GM18868 (cell line): ENCODE measurements around the gene ADRB1.

Experiments
- ATAC-seq: cut with Tn5 transposase; IDR thresholded peaks from one replicate; pipeline ENCODE4 v1.9.1; 2021; ENCODE audit warnings: mild to moderate bottlenecking, moderate library complexity; ENCODE audit not compliant: unreplicated experiment

Gene ADRB1

DNA sequence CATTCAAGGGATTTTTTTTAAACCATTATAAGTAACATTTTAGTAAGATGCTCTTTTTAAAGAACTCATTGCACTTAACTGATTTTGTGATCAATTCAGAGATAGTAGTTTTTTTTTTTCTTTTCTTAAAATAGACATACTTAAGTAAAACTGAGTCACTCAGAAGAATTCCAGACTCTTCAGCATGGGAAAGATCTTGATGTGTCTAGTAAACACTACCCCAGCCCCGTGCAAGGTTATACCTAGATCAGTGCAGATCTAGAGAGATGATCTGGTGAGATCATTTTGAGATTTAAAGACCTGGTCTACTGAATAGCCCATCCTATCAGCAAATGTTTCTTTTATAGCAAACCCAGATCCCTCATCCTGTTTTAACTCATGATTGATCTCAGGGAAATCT is 8.6 kb downstream of the ADRB1 start:
- ATAC-seq, result no peak

DNA sequence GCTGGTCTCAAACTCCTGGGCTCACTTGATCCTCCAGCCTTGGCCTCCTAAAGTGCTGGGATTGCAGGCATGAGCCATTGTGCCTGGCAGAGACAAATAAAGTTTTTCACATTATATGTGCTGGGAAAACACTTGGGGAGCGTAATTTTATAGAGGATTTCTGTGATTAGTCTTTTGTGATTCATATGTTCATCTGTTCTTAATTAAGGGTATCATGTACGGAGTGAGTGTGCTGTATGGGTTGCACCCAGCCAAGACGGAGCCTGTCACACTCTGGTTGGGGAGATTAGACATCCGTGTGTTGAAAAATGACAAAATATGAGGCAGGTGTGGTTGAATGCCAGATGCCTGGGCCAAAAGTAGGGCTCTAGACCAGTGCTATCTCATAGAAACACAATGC is 10.3 kb downstream of the ADRB1 start:
- ATAC-seq, result no peak

DNA sequence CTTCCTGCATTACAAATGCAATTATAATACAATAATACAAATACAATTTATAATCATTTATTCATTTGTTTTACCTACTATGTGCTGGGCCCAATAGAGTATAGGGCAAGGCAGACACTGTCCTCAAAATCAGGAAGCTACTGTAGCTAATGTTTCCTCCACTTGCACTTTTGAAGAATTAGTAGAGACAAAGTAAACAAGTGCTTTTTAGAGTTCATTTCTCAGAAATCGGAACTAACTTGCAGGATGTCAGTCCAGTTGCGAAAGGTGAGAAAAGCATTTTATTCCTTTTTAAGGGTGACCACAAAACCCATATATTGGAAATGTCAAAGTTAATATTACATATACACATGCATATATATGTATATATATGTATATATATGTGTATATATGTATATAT is 14.2 kb downstream of the ADRB1 start:
- ATAC-seq, result no peak

DNA sequence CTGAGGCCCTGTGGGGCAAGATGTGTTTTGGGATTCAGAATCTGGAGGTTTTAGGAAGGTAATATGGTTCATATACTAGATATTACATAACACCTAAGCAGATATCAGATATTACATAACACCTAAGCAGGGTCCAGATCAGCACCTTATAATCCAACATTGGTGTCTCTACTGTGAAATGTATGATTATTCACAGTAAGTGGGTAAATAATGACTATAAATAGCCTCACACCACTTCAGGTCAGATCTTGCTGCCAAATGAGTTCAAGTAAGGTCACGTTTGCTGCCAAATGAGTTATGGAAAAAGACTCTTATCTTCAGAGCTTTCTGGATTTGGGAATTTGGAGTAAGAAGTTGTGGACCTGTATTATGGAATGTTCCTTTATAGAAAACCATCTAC is 14.6 kb downstream of the ADRB1 start:
- ATAC-seq, result no peak

DNA sequence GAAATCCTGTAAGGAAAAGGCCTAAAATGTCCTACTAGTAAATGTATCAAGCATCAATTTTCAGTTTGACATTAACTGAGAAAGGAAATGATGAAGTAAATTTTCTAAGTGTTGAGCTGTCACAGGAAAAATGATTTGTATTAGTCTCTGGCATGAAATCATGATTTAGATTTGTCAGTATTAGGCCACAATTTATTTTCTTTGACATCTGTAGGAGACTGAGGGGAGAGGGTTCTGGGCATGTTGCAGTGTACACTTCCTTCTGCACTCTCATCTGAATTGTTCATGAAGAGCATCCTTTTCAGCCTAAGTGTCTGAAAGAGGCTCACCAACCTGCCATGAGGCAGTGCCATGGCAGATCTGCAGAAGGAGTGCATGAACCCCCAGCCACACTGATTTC is 15.9 kb downstream of the ADRB1 start:
- no peak for ATAC-seq

DNA sequence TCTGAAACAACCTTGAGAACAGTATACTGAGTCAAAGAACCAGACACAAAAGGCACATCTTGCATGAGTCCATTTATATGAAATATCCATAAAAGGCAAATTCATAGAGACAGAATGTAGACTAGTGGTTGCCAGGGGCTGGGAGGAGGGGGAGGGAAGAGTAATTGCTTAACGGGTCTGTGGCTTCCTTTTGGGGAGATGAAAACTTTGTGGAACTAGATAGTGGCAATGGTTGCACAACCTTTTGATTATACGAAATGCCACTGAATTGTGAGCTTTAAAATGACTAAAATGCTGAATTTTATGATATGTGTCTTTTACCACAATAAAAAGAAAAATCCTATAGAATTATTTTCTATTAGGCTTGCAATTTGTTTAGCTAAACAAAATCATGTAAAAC is 16.8 kb downstream of the ADRB1 start:
- ATAC-seq, result no peak

DNA sequence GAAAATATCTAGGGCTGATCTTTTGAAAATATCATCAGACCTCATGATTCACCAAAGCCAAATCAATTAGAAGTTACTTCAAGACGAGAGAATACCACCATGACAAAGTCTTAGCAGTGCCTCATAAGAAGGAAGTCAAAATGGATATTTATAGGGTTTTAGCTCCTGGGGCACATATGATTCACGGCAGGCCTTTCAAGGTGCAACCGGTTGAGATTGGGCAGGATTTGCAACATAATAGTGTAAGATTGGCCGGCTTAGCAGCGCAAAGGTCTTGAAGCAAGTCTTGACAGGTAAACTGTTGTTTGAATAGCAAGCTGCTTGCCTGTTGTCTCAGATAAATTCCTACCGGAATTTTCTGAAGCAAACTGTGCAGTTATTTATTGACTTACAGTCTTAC is 17.5 kb downstream of the ADRB1 start:
- no peak for ATAC-seq

DNA sequence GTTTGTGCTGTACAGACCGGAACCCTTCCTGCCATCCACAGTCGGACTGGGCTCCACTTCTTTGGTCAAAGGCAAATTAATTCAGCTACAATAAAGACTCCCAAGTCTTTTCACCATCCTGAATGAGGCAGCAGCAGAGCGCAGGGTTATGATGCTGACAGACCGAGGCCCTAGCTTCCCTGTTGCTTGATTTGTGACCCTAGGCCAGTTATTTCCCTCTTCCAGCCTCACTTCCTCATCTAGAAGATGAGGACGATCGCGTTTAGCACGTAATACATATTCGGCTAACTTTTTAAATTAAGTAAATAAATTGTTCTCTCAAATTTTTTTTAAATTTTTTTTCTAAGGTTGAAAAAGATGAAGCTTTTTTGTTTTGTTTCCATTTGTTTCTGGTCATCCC is 18.1 kb downstream of the ADRB1 start:
- no peak for ATAC-seq

DNA sequence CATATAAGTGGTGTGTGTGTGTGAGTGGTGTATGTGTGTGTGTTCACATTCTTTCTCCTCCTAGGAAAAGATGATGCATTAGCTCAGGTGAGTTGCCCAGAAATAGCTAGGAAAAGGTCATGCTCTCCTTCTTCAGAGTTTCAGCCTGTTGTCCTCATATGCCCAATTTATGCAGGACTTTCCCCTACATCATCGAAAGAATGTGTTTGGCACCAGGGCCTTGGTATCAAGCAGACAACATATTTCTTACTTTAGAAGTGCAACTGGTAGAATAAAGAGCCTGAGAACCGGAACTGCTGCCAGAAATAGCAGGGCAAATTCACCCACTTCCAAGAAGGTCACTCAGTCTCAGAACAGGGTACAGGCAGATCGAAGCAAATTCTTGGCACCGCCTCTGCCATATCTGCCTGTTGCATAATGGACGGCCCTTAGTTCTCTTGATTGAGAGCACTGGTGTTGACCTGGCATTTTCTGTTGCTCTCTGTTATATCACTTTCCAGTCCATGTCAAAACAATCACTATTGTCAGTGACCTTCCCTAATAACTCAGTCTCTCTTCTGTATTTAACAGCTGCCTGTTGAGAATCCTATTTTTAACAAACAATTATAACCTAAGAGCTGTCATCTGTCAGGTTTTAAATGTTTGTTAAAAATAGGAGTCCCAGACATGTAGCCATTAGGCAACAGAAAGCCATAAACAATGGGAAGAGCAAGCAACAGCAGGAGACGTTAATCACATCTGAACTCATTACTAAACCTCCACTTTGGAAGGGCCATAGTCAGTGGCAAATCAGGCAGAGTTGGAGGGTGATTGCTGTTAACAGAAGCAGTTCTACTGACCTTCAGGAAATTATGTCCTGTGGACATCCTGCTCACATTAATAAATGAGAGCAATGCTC is 20.7 kb downstream of the ADRB1 start:
- no peak for ATAC-seq

DNA sequence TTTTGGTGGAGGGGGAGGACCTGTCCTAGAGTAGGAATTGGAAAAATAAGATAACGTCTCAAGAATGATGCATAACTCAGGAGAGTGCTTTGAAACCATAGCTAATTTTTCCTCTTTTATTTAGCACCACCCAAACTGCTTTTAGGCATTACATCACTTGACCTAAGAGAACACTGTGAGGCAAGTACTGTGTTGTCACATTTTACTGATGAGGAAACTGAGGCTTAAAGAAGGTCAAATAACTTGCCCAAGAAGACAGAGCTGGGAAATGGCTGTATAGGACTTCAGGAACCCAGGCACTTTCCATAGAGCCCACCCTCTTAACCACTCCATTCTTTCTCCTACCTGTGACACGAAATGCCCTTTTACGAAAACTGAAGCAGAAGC is 21.4 kb downstream of the ADRB1 start:
- ATAC-seq, result no peak

DNA sequence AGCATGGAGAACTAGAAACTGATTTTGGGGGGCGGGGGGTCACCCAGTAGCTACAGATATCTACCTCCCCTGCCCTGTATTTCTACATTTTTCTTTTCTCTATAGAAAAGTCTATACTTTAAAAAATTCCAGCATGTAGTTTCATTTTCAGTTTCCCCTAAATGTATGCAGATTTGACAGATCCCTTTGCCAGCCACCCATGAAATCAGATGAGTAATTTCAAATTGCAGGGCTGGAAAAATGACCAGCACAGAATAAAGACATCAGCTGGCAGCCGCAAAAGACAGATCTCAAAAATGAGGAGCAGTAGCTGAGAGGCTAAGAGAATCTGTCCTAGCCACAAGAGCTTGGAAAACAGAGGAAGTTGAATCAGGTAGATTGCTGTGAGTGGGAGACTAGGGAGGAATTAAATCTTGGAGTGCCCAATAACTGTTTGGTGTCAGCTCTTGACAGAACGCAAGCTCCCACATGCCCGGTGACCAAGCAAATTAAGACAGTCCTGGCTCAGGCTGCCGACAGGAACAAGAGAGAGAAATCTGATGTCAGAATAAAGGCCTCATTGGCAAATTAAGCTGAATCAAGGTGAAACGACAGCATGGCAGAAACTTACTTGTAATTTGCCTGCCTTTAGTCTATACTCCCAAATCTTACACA is 24.5 kb downstream of the ADRB1 start:
- no peak for ATAC-seq

DNA sequence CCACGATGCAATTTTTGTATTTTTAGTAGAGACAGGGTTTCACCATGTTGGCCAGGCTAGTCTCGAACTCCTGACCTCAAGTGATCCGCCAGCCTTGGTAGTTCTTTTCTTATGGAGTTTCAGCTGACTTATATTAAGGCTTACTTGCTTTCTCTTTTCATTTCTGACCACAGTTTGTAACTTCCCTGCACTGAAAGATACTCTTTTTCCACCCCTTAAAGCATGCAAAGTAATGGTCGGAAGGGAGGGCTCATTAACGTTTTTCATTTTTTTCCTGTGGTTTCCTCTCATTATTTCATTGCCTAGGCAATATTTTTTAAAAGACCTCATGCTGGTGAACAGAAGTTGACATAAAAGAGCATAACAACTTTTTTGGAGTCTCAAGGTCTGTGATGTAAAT is 27.0 kb downstream of the ADRB1 start:
- no peak for ATAC-seq

DNA sequence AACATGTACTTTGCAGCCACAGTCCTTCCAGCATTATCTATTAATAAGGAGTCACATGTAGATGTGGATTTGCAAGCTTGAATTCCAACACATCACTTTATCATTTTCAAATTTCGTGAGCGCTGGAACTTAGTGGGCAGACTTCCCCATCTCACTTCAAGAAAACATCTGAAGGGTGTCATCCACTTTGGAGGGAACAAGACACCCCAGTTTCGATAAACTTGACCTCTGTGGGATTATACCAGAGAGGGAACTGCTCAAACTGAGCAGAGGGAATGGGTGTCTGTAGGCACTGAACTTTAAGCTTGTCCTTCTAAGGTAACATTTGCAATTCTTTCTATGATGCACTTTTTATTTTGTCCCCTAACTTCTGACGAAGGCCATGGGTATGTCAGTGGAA is 27.5 kb downstream of the ADRB1 start:
- no peak for ATAC-seq

DNA sequence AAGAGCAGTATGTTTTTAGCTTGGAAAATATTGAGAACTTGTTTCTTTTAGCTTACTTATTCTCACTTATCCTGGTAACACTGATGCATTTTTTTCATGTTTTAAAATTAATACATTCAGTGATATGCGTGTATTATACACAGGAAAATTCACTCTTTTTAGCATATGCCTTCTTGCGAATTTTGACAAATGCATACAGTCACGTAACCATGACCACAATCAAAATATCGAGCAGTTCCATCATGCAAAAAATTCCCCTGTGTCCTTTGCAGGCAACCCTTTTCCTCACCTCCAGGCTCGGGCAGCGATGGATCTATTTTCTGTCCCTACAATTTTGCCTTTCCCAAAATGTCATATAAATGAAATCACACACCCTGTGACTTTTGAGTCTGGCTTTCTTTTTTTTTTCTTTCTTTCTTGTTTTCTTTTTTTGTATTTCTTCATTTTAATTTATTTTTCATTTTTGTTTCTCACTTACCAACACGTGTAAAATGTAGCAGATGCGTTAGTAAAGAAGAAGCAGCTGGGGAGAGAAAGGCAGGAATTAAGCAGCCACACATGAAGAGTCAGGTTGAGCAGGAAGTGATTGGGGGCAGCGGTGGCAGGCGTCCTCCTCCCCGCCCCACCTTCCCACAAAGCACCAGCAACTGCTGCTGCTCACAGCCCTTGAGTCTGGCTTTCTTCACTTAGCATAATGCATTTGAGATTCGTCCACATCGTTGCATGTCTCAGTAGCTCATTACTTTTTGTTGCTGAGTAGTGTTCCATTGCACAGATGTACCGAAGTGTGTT is 29.9 kb downstream of the ADRB1 start:
- ATAC-seq, result peak; percentile 41

DNA sequence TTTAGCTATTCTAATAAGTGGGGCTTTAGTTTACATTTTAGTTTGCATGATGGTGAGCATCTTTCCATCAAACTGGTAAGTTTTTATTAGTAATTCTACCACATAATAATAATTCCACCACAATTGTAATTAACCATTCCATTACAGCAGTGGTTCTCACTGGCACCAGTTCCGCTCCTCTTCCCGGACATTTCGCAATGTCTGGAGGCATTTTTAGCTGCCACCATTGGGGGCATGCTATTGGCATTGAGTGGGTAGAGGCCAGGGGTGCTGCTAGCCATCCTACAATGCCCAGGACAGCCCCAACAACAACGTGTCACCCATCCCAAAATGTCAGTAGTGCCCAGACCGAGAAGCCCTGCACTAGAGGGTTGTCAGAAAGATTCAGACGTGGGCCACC is 31.4 kb downstream of the ADRB1 start:
- no peak for ATAC-seq

DNA sequence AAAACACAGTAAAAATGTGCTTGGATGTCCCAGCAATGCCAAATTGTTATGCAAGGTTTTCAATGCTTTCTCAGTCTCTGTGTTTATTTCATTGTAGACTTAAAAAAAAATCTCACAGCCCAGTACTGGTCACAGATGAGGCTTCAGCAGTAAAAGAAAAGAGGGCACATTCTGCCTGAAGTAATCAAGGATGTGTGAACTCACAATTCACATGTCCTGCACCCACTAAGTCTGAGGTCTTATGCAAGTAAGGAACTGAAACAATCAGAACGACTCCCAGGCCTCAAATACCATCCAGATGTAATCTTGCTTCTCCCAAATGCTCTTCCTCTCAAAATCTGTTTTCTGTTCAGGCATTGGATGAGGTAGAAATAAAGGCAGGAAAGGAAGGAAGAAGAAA is 33.7 kb downstream of the ADRB1 start:
- ATAC-seq, result peak; percentile 40

DNA sequence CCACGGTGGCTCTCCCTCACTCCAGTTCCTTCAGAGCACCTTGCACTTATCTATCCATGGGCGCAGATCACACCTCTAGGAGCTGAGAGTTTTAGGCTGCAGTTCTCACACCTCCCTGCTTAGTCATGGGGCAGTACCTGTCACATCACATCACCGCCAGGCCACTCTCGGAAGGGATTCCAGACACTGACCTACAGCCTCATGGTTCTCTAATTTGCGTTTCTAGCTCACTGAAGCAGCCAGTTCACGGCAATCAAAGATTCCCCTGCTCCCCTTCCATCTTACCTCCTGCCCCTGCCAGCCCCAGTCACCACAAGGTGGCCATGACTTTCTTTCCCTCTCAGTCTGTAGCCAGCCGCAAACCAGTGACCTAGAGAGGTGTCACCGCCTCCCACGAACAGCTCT is 34.2 kb downstream of the ADRB1 start:
- peak; percentile 55 for ATAC-seq

DNA sequence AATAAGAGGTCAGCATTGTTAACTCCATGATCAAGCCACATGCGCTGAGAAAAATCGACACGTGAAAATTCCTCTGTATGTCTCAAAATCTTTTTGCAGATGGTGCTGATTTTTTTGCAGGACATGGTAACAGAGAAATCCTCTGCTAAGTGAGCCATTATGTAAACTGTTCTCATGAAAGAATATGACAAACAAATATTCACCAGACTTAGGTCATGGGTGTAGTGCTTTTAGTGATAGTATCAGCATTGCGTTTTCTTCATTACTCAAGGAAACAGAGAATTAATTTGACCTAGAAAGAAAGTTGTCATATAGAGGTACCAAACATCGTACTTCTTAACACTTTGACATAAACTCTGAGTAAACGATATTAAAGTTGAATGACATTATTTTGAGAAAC is 34.7 kb downstream of the ADRB1 start:
- ATAC-seq, result no peak

DNA sequence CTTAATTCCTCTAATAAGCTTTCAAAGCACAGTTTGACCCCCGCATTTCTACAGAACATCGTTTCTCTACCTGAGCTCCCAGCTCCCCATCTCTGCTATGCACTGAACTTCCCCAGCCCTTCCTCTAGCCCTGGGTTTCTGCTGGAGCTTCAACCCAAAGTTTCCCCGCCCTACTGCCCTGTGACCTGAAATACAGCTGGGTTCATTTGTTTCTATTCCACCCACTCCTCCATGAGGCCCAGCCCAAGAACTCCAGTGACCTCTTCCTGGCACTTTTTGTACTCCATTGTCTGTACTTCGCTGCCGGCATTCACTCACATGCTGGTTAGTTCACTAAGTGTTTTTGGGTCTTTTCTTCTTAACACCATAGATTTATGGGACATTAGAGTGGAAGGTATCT is 35.8 kb downstream of the ADRB1 start:
- ATAC-seq, result no peak

DNA sequence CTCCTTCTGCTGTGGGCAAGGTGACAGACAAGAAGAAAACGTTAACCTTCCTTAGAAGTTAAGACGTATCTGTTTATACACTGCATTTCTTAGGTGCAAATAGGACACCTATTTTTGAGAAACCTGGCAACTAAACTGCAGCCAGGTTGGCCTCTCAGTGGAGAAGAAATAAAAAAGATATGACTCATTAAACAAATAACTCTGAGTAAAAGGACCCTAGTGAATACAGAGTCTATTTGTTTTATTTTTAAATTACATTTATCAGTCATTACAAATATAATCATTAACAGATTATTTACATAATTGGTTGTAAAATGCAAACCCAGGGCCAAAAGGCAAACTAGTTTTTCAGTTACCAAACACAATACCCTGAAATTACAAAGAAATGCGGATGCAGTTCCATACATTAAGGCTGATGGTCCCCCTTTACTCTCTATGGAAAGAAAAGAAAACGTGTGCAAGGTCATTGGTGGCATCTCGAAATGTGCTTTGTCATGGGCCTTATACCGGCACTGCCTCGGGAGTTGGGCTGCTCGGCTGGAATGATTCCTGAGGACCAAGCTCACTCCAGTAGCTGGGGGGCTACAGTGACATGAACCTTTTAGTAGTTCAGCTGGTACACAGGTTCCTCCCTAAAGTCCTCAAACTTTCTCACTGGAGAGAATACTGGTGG is 38.4 kb downstream of the ADRB1 start:
- ATAC-seq, result no peak

DNA sequence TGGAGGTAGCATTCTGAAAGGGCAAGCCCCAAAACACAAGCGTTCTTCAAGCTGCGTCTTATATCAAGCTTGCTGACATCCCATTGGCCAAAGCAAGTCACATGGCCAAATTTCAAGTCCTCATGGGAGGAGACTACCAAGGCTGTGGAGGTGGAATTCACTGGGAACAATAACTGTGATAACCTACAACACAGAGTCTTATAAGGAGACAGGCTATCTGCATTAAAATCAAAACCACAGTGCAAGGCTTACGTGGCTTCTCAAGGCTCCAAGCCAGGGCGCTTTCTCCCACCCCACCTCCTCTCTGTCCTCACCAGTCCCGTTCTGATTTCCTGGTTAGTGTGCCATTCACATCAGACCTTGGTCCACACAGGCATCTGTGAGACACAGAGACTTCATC is 39.4 kb downstream of the ADRB1 start:
- no peak for ATAC-seq
